Hematopoietic multipotent progenitor cell treated with erythropoietin and hydrocortisone succinate and interleukin-3 and kit ligand, for 6 days (in vitro differentiated cells): ENCODE measurements around the gene RNASE13.
"Not testable (repeated sequence)": the region's sequence is repeated elsewhere in the genome, so short reads cannot be mapped to it uniquely, and the experiment has no call there.

ENCODE experiments used
- DNase-seq: peaks from one replicate; pipeline ENCODE4 v3.0.0-alpha.2; 2015

The RNASE13 gene

GRCh38 chr14:21019366-21019765 lies 15.2 kb downstream of the RNASE13 start:
- DNase-seq, result no peak

GRCh38 chr14:21018781-21019180 lies 15.8 kb downstream of the RNASE13 start:
- DNase-seq, result no peak

- no peak for DNase-seq
Measured at GRCh38 chr14:21018286-21018685, 16.3 kb downstream of the RNASE13 start.

- DNase-seq, result no peak
Measured at GRCh38 chr14:21017528-21018245, 16.9 kb downstream of the RNASE13 start.

- DNase-seq, result peak; percentile 45
Measured at GRCh38 chr14:21016413-21017190, 18.0 kb downstream of the RNASE13 start.

GRCh38 chr14:21015312-21015711 lies 19.3 kb downstream of the RNASE13 start:
- no peak for DNase-seq

GRCh38 chr14:21014761-21015190 lies 19.8 kb downstream of the RNASE13 start:
- DNase-seq, result peak; percentile 95

GRCh38 chr14:21011136-21011535 lies 23.5 kb downstream of the RNASE13 start:
- no peak for DNase-seq

- not testable (repeated sequence) for DNase-seq
Measured at GRCh38 chr14:21009721-21010120, 24.9 kb downstream of the RNASE13 start.

GRCh38 chr14:21003788-21004346 lies 30.7 kb downstream of the RNASE13 start:
- DNase-seq, result no peak

- no peak for DNase-seq
Measured at GRCh38 chr14:21001218-21001617, 33.4 kb downstream of the RNASE13 start.

GRCh38 chr14:20999591-20999990 lies 35.0 kb downstream of the RNASE13 start:
- DNase-seq, result no peak

GRCh38 chr14:20998674-20999366 lies 35.8 kb downstream of the RNASE13 start, which contains the start of gene SLC39A2:
Gene SLC39A2, plus strand, starts transcription at chr14:20999293. Its CDS starts 154 bp downstream, at chr14:20999447.
- DNase-seq, result peak; percentile 6

- DNase-seq, result no peak
Measured at GRCh38 chr14:20998139-20998538, 36.5 kb downstream of the RNASE13 start.

GRCh38 chr14:20997564-20997963 lies 37.0 kb downstream of the RNASE13 start:
- no peak for DNase-seq

- no peak for DNase-seq
Measured at GRCh38 chr14:20997115-20997514, 37.5 kb downstream of the RNASE13 start.

GRCh38 chr14:20996521-20996920 lies 38.1 kb downstream of the RNASE13 start:
- no peak for DNase-seq

- peak; percentile 99 for DNase-seq
Measured at GRCh38 chr14:20989787-20990600, 44.6 kb downstream of the RNASE13 start, which contains the start of gene METTL17. Gene METTL17, plus strand, starts transcription at chr14:20989980. Its CDS starts 23 bp downstream, at chr14:20990003.

GRCh38 chr14:20989471-20989786 lies 45.2 kb downstream of the RNASE13 start:
- no peak for DNase-seq

GRCh38 chr14:20988717-20989470 lies 45.7 kb downstream of the RNASE13 start:
- no peak for DNase-seq

GRCh38 chr14:20986811-20987210 lies 47.8 kb downstream of the RNASE13 start:
- no peak for DNase-seq
